Neural crest cell (in vitro differentiated cells): Measurements from ENCODE around the gene SNX30. TPM values are rescaled to one million over a fixed set of nuclear protein-coding genes. Genes with fewer than 3 reads are reported as not detected.

Experiments used
- DNase-seq: peaks from one replicate; pipeline ENCODE4 v3.0.0; 2021; ENCODE audit warnings: low read depth, mixed read lengths, low spot score
- H3K27ac Mint-ChIP-seq: one replicate; pipeline ENCODE4 v1.8.0; 2021; ENCODE audit warnings: mild to moderate bottlenecking, mixed read lengths; ENCODE audit not compliant: unreplicated experiment
- H3K27me3 Mint-ChIP-seq: 2 replicates; pipeline ENCODE4 v1.8.0; 2021; ENCODE audit warnings: low read depth, mild to moderate bottlenecking, mixed read lengths
- H3K36me3 Mint-ChIP-seq: 2 replicates; pipeline ENCODE4 v1.8.0; 2021; ENCODE audit warnings: low read depth, mild to moderate bottlenecking, mixed read lengths
- H3K4me1 Mint-ChIP-seq: 2 replicates; pipeline ENCODE4 v1.8.0; 2021; ENCODE audit warnings: mixed read lengths
- H3K4me3 Mint-ChIP-seq: one replicate; pipeline ENCODE4 v1.8.0; 2021; ENCODE audit warnings: mild to moderate bottlenecking, mixed read lengths
- H3K9me3 Mint-ChIP-seq: 2 replicates; pipeline ENCODE4 v1.8.0; 2021; ENCODE audit warnings: mixed read lengths
- total RNA-seq: library from RNA; stranded (reverse); gene quantifications from 2 replicates; pipeline ENCODE4 v1.2.1, GENCODE V29; 2021
- TF ChIP-seq, protein P1 (sequence below): fragments of 200-600 bp; sonication (generic); conservative IDR thresholded peaks from 2 replicates; pipeline ENCODE4 v1.5.0; 2021; ENCODE audit warnings: antibody characterized with exemption, mild to moderate bottlenecking

Gene SNX30
- total RNA-seq, 1 donor from 2014 or later, result 14.5 TPM

GRCh38 chr9:112853882-112854585 lies 103.5 kb downstream of the SNX30 start:
- TF ChIP-seq, protein P1, sequence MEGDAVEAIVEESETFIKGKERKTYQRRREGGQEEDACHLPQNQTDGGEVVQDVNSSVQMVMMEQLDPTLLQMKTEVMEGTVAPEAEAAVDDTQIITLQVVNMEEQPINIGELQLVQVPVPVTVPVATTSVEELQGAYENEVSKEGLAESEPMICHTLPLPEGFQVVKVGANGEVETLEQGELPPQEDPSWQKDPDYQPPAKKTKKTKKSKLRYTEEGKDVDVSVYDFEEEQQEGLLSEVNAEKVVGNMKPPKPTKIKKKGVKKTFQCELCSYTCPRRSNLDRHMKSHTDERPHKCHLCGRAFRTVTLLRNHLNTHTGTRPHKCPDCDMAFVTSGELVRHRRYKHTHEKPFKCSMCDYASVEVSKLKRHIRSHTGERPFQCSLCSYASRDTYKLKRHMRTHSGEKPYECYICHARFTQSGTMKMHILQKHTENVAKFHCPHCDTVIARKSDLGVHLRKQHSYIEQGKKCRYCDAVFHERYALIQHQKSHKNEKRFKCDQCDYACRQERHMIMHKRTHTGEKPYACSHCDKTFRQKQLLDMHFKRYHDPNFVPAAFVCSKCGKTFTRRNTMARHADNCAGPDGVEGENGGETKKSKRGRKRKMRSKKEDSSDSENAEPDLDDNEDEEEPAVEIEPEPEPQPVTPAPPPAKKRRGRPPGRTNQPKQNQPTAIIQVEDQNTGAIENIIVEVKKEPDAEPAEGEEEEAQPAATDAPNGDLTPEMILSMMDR, result no peak
- Mint-ChIP-seq H3K27ac (no peak overlapping the region), H3K4me1 (peaks cover under 1% of the 10 kb centered on the region)

GRCh38 chr9:112854657-112855056 lies 104.1 kb downstream of the SNX30 start:
- Mint-ChIP-seq H3K9me3 (no peaks in the 10 kb centered on the region), H3K27me3 (no peaks in the 10 kb centered on the region), H3K36me3 (peaks cover 2% of the 10 kb centered on the region), H3K4me1 (no peaks in the 10 kb centered on the region), H3K27ac (no peak overlapping the region), H3K4me3 (no peak overlapping the region)
- no peak for DNase-seq
- TF ChIP-seq, protein P1, result no peak

More at GRCh38 chr9:112853882-112854585, 103.5 kb downstream of the SNX30 start:
- Mint-ChIP-seq H3K36me3 (peaks cover 2% of the 10 kb centered on the region), H3K27me3 (no peaks in the 10 kb centered on the region), H3K4me3 (no peak overlapping the region), H3K9me3 (no peaks in the 10 kb centered on the region)
- no peak for DNase-seq

DNA sequence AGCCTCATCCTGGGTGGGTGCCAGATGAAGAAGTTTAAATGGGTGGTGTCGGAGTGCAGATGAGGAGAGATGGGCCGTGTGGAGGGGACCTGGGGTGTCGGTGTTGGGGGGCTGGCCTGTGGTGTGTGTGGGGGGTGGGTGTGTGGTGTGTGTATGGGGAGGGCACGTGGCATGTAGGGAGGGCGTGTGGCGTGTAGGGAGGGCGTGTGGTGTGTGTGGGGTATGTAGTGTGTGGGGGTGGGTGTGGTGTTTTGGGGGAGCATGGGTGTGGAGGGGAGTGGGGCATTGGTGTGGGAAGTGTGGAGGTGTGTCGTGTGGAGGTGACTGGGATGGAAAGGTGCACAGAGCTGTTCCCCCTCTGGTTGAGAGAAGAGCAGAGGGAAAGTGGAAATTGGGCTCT lies 105.6 kb downstream of the SNX30 start:
- Mint-ChIP-seq H3K36me3 (peaks cover 2% of the 10 kb centered on the region), H3K9me3 (no peaks in the 10 kb centered on the region), H3K4me1 (no peaks in the 10 kb centered on the region), H3K27ac (no peak overlapping the region), H3K27me3 (no peaks in the 10 kb centered on the region), H3K4me3 (no peak overlapping the region)
- TF ChIP-seq, protein P1, result no peak
- DNase-seq, result no peak

- H3K27me3 Mint-ChIP-seq, result no peaks in the 10 kb centered on the region
- no peak overlapping the region for H3K4me3 Mint-ChIP-seq
- H3K36me3 Mint-ChIP-seq, result peaks cover 3% of the 10 kb centered on the region
- no peaks in the 10 kb centered on the region for H3K9me3 Mint-ChIP-seq
- TF ChIP-seq, protein P1, result no peak
- no peak overlapping the region for H3K27ac Mint-ChIP-seq
- no peak for DNase-seq
- H3K4me1 Mint-ChIP-seq, result no peaks in the 10 kb centered on the region
Observed at GRCh38 chr9:112856843-112857242, 106.3 kb downstream of the SNX30 start.

DNA sequence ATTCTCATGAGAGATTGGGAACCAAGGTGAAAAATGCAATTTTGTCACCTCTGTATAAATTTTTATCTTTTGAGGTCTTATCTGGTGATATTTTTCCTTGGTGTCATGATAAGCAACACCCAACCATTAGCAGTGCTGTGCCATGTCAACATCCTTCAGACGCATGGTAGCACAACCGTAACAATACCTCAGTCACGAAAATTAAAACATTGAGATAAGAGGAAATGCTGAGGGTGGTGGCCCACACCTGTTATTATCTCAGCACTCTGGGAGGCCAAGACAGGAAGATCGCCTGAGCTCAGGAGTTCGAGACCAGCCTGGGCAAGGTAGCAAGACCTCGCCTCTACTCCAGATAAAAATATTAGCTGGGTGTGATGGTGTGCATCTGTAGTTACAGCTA lies 107.4 kb downstream of the SNX30 start:
- Mint-ChIP-seq H3K4me1 (no peaks in the 10 kb centered on the region), H3K27me3 (no peaks in the 10 kb centered on the region), H3K4me3 (no peak overlapping the region), H3K27ac (no peak overlapping the region), H3K36me3 (peaks cover 3% of the 10 kb centered on the region), H3K9me3 (no peaks in the 10 kb centered on the region)
- TF ChIP-seq, protein P1, result no peak
- DNase-seq, result no peak
